Bronchial epithelial cell (primary cell): ENCODE data around the gene BCL11A. TPM values are rescaled to one million over a fixed set of nuclear protein-coding genes. Genes with fewer than 3 reads are reported as not detected.

ENCODE experiments used
- DNase-seq: peaks from one replicate; pipeline ENCODE4 v3.0.0-alpha.2; 2010; ENCODE audit warnings: low read depth
- FAIRE-seq: peaks from 2 replicates; lab custom pipeline; 2011; peaks lifted over from hg19 to GRCh38; lab: Jason Lieb, UNC
- H3K27me3 ChIP-seq: 2 replicates; pipeline ENCODE4 v1.5.1; 2011; ENCODE audit warnings: low read length; ENCODE audit not compliant: control insufficient read depth, insufficient read depth
- H3K36me3 ChIP-seq: 2 replicates; pipeline ENCODE4 v1.5.1; 2011; ENCODE audit warnings: low read length; ENCODE audit not compliant: control insufficient read depth, insufficient read depth
- H3K4me3 ChIP-seq: 2 replicates; pipeline ENCODE4 v1.5.1; 2011; ENCODE audit warnings: mild to moderate bottlenecking, low read depth, low read length, control low read depth
- total RNA-seq: library from RNA; depleted of rRNA; stranded (reverse); fragments of >200 nt; gene quantifications from 2 replicates; pipeline ENCODE4 v1.2.1, GENCODE V29; 2014
- TF ChIP-seq, protein P1 (sequence below): IDR thresholded peaks from 2 replicates; pipeline ENCODE4 v1.5.1; 2011; ENCODE audit warnings: mild to moderate bottlenecking, moderate library complexity, low read length, control low read depth, inconsistent platforms; ENCODE audit not compliant: insufficient read depth, severe bottlenecking

The BCL11A gene
- total RNA-seq, 1 donor from 2014 or later, result 1.8 TPM

- no peaks in the 10 kb centered on the region for H3K27me3 ChIP-seq
- no peak for DNase-seq
- no peaks in the 10 kb centered on the region for H3K36me3 ChIP-seq
- FAIRE-seq, result no peak
- TF ChIP-seq, protein P1, sequence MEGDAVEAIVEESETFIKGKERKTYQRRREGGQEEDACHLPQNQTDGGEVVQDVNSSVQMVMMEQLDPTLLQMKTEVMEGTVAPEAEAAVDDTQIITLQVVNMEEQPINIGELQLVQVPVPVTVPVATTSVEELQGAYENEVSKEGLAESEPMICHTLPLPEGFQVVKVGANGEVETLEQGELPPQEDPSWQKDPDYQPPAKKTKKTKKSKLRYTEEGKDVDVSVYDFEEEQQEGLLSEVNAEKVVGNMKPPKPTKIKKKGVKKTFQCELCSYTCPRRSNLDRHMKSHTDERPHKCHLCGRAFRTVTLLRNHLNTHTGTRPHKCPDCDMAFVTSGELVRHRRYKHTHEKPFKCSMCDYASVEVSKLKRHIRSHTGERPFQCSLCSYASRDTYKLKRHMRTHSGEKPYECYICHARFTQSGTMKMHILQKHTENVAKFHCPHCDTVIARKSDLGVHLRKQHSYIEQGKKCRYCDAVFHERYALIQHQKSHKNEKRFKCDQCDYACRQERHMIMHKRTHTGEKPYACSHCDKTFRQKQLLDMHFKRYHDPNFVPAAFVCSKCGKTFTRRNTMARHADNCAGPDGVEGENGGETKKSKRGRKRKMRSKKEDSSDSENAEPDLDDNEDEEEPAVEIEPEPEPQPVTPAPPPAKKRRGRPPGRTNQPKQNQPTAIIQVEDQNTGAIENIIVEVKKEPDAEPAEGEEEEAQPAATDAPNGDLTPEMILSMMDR, result no peak
- H3K4me3 ChIP-seq, result no peak overlapping the region
Measured at GRCh38 chr2:60485055-60485454, 68.4 kb downstream of the BCL11A start.

DNA sequence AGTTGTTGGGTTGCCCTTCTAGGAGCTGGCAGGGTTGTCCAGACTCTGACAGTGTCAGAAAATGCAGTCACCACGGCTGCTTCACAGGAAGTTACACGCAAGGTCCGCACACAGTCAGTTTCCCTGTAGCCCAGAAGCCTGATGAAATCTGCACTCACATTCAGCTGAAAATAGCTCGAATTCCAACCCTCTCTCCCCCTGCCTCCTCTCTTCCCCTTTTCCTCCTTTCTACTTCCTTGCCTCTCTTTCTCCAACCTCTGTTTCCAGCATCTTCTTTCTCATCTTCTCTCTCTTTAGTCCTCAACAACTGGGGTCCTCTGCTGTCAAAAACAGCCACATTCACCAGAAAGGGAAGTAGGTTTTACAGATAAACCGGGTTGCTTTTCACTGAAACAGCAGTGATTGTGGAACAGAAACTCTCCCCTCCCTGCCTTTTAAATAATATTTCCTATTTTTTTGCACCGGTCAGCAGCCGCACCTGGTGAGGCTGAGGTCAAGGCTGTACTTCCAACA lies 69.3 kb downstream of the BCL11A start:
- FAIRE-seq (no peak), DNase-seq (no peak)
- Histone ChIP-seq H3K27me3 (no peaks in the 10 kb centered on the region), H3K4me3 (no peak overlapping the region), H3K36me3 (no peaks in the 10 kb centered on the region)
- TF ChIP-seq, protein P1, result no peak

DNA sequence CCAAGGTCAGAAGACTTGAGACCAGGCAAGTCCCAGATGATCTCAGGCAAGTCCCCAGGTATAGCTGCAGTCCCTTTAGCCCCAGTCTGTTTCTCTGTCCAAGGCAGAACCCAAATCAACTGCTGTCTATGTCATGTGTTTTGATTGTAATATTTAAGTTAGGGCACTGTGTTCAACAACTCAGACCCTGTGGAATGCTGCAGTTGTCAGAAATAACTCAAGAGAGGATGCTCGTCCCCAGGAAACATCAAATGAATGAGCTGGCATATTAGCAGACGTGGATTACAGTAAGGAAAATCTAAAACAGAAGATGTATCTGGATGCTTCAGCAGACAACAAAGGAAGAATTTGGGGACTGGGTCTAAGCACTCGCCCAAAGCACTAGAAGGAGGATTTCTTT lies 70.1 kb downstream of the BCL11A start:
- FAIRE-seq (no peak), DNase-seq (no peak)
- Histone ChIP-seq H3K4me3 (no peak overlapping the region), H3K36me3 (no peaks in the 10 kb centered on the region), H3K27me3 (no peaks in the 10 kb centered on the region)
- TF ChIP-seq, protein P1, result no peak

DNA sequence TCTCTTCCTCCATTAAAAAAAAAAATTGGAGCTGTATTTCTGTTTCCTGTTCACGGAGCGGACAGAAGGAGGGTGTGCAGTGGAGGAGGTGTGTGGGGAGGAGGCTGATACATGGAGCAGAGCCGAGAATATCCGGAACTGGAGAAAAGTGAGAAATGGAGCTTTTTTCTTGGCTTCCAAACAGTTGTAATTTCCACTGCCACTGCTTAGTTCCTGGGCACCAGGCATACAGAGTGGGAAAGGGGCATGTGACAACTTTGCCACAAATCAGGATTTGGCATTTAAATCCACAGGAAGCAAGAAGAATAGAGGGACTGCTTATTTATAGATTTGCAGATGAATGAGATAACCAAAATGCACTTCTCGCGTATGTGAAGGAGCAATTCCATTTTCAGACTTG lies 71.2 kb downstream of the BCL11A start:
- TF ChIP-seq, protein P1, result no peak
- Histone ChIP-seq H3K36me3 (no peaks in the 10 kb centered on the region), H3K4me3 (no peak overlapping the region), H3K27me3 (no peaks in the 10 kb centered on the region)
- no peak for FAIRE-seq
- DNase-seq, result no peak

GRCh38 chr2:60481257-60481656 lies 72.2 kb downstream of the BCL11A start:
- Histone ChIP-seq H3K27me3 (no peaks in the 10 kb centered on the region), H3K36me3 (no peaks in the 10 kb centered on the region), H3K4me3 (no peak overlapping the region)
- no peak for DNase-seq
- FAIRE-seq, result no peak
- TF ChIP-seq, protein P1, result no peak
